CD4-positive, alpha-beta memory T cell (primary cell): Measurements from ENCODE around the gene MAP2K3. TPM values are rescaled to one million over a fixed set of nuclear protein-coding genes. Genes with fewer than 3 reads are reported as not detected.
"Not testable (repeated sequence)": the region's sequence is repeated elsewhere in the genome, so short reads cannot be mapped to it uniquely, and the experiment has no call there.

Source experiments
- CTCF ChIA-PET: fragments of 350-600 bp; sonication (Branson Sonifier 250); formaldehyde crosslinking; loops from one replicate; lab custom pipeline; 2021; ENCODE audit warnings: inconsistent platforms; ENCODE audit not compliant: partially characterized antibody; lab: Charles Lee
- POLR2A ChIA-PET: fragments of 350-600 bp; sonication (Branson Sonifier 250); formaldehyde crosslinking; loops from one replicate; lab custom pipeline; 2021; ENCODE audit not compliant: partially characterized antibody; lab: Charles Lee
- DNase-seq, 5 donors: peaks; one replicate each; pipeline versions ENCODE4 v3.0.0 to v3.0.0-alpha.2; 2020 to 2022; ENCODE audit warnings: mixed read lengths in 1 of 5
- H3K27ac ChIP-seq: one replicate; pipeline ENCODE4 v1.7.0; 2013; ENCODE audit warnings: low read depth, low read length
- H3K27me3 ChIP-seq: 2 replicates; pipeline ENCODE4 v1.7.0; 2013; ENCODE audit warnings: mild to moderate bottlenecking, low read length, moderate library complexity; ENCODE audit not compliant: insufficient read depth
- H3K36me3 ChIP-seq: 2 replicates; pipeline ENCODE4 v1.7.0; 2013; ENCODE audit warnings: mild to moderate bottlenecking, low read length, moderate library complexity; ENCODE audit not compliant: insufficient read depth
- H3K4me1 ChIP-seq: 2 replicates; pipeline ENCODE4 v1.7.0; 2013; ENCODE audit warnings: mild to moderate bottlenecking, low read length, moderate library complexity; ENCODE audit not compliant: insufficient read depth
- H3K4me3 ChIP-seq, 2 donors: one replicate each; pipeline ENCODE4 v1.7.0; 2013; ENCODE audit warnings: low read length in 2 of 2, mild to moderate bottlenecking in 1 of 2
- H3K9me3 ChIP-seq, 2 donors: one replicate each; pipeline ENCODE4 v1.7.0; 2013; ENCODE audit warnings: low read length in 2 of 2, control low read depth in 1 of 2; ENCODE audit not compliant: control insufficient read depth in 1 of 2
- H3K27ac Mint-ChIP-seq, 7 donors: one replicate each; pipeline ENCODE4 v1.8.0; 2020 to 2021; ENCODE audit warnings: mixed read lengths in 7 of 7, mild to moderate bottlenecking in 6 of 7, inconsistent platforms in 3 of 7, moderate library complexity in 3 of 7
- H3K27me3 Mint-ChIP-seq, 2 donors: one replicate each; pipeline ENCODE4 v1.8.0; 2020 to 2021; ENCODE audit warnings: mixed read lengths in 2 of 2
- H3K36me3 Mint-ChIP-seq, 2 donors: one replicate each; pipeline ENCODE4 v1.8.0; 2020 to 2021; ENCODE audit warnings: mixed read lengths in 2 of 2, inconsistent platforms in 1 of 2, mild to moderate bottlenecking in 1 of 2
- H3K4me1 Mint-ChIP-seq, 4 donors: one replicate each; pipeline ENCODE4 v1.8.0; 2020 to 2021; ENCODE audit warnings: mixed read lengths in 4 of 4, mild to moderate bottlenecking in 1 of 4
- H3K4me3 Mint-ChIP-seq, 8 donors: one replicate each; pipeline ENCODE4 v1.8.0; 2020 to 2021; ENCODE audit warnings: mixed read lengths in 8 of 8, mild to moderate bottlenecking in 7 of 8, moderate library complexity in 6 of 8, inconsistent platforms in 3 of 8
- H3K9me3 Mint-ChIP-seq, 8 donors: one replicate each; pipeline ENCODE4 v1.8.0; 2020 to 2021; ENCODE audit warnings: mixed read lengths in 8 of 8, mild to moderate bottlenecking in 5 of 8, inconsistent platforms in 3 of 8, moderate library complexity in 1 of 8
- intact Hi-C: fragments of 100-400 bp; cut with micrococcal nuclease; formaldehyde crosslinking; loops from one replicate; pipeline ENCODE4 v1.15.1; 2023
- polyA plus RNA-seq, 2 donors: library from polyadenylated mRNA; unstranded; fragments of 300-500 nt; fragmentation: Illumina TruSeq; gene quantifications; one replicate each; pipeline ENCODE4 v1.2.3, GENCODE V29; 2021
- total RNA-seq, 2 experiments: library from RNA; stranded (reverse); gene quantifications; one replicate each; pipeline ENCODE4 v1.2.3, GENCODE V29; 2021

MAP2K3 gene
- total and polyA plus RNA-seq, 4 experiments from 2014 or later = 48.5 to 88.9 (median 57.9) TPM

GRCh38 chr17:21336541-21337294 is 52.2 kb downstream of the MAP2K3 start:
- H3K27me3 Mint-ChIP-seq, H3K4me3 ChIP-seq, intact Hi-C loops, H3K27ac ChIP-seq, H3K9me3 ChIP-seq, POLR2A ChIA-PET, H3K36me3 ChIP-seq, H3K27me3 ChIP-seq, H3K9me3 Mint-ChIP-seq, H3K4me3 Mint-ChIP-seq, H3K36me3 Mint-ChIP-seq, H3K27ac Mint-ChIP-seq, H3K4me1 ChIP-seq, DNase-seq, CTCF ChIA-PET, H3K4me1 Mint-ChIP-seq: not testable (repeated sequence)

- H3K4me1 Mint-ChIP-seq, intact Hi-C loops, DNase-seq, H3K4me3 ChIP-seq, H3K36me3 Mint-ChIP-seq, H3K4me1 ChIP-seq, H3K27me3 Mint-ChIP-seq, H3K27ac ChIP-seq, POLR2A ChIA-PET, H3K4me3 Mint-ChIP-seq, CTCF ChIA-PET, H3K27ac Mint-ChIP-seq, H3K36me3 ChIP-seq, H3K9me3 ChIP-seq, H3K27me3 ChIP-seq, H3K9me3 Mint-ChIP-seq: not testable (repeated sequence)
Observed at GRCh38 chr17:21337981-21338625, 53.6 kb downstream of the MAP2K3 start.

- Mint-ChIP-seq H3K4me3 (no peak overlapping the region), H3K9me3 (peaks cover 0 to 3% (median 0%) of the 10 kb centered on the region in 8 donors), H3K4me1 (no peaks in the 10 kb centered on the region), H3K27ac (no peak overlapping the region), H3K36me3 (no peaks in the 10 kb centered on the region), H3K27me3 (no peaks in the 10 kb centered on the region)
- CTCF ChIA-PET = no interaction called here
- H3K27me3 ChIP-seq = no peaks in the 10 kb centered on the region
- intact Hi-C loops = no loop called here
- no peaks in the 10 kb centered on the region for H3K36me3 ChIP-seq
- no peaks in the 10 kb centered on the region for H3K4me1 ChIP-seq
- no peaks in the 10 kb centered on the region for H3K9me3 ChIP-seq
- POLR2A ChIA-PET = no interaction called here
- H3K4me3 ChIP-seq = no peak overlapping the region
- DNase-seq = no peak
- H3K27ac ChIP-seq = no peak overlapping the region
Observed at GRCh38 chr17:21339011-21339410, 54.5 kb downstream of the MAP2K3 start.

- H3K36me3 Mint-ChIP-seq, H3K27me3 Mint-ChIP-seq, DNase-seq, H3K27me3 ChIP-seq, H3K27ac Mint-ChIP-seq, H3K27ac ChIP-seq, H3K4me3 ChIP-seq, H3K4me3 Mint-ChIP-seq, H3K4me1 Mint-ChIP-seq, intact Hi-C loops, POLR2A ChIA-PET, H3K4me1 ChIP-seq, H3K9me3 ChIP-seq, H3K9me3 Mint-ChIP-seq, CTCF ChIA-PET, H3K36me3 ChIP-seq: not testable (repeated sequence)
Observed at GRCh38 chr17:21339571-21339970, 55.1 kb downstream of the MAP2K3 start.

GRCh38 chr17:21340407-21340806 is 55.9 kb downstream of the MAP2K3 start:
- H3K9me3 Mint-ChIP-seq, H3K4me3 Mint-ChIP-seq, H3K4me1 ChIP-seq, H3K27ac Mint-ChIP-seq, H3K4me3 ChIP-seq, H3K36me3 ChIP-seq, H3K9me3 ChIP-seq, H3K27me3 Mint-ChIP-seq, POLR2A ChIA-PET, H3K36me3 Mint-ChIP-seq, DNase-seq, H3K4me1 Mint-ChIP-seq, CTCF ChIA-PET, H3K27ac ChIP-seq, intact Hi-C loops, H3K27me3 ChIP-seq: not testable (repeated sequence)

- H3K36me3 ChIP-seq, H3K27me3 ChIP-seq, H3K36me3 Mint-ChIP-seq, H3K27me3 Mint-ChIP-seq, DNase-seq, H3K4me3 ChIP-seq, H3K9me3 Mint-ChIP-seq, H3K4me1 Mint-ChIP-seq, H3K4me1 ChIP-seq, POLR2A ChIA-PET, CTCF ChIA-PET, H3K9me3 ChIP-seq, H3K27ac ChIP-seq, H3K4me3 Mint-ChIP-seq, intact Hi-C loops, H3K27ac Mint-ChIP-seq: not testable (repeated sequence)
Observed at GRCh38 chr17:21341279-21341678, 56.8 kb downstream of the MAP2K3 start.

- H3K36me3 ChIP-seq, DNase-seq, H3K27me3 Mint-ChIP-seq, H3K9me3 Mint-ChIP-seq, POLR2A ChIA-PET, H3K4me1 ChIP-seq, H3K4me1 Mint-ChIP-seq, H3K27me3 ChIP-seq, H3K4me3 Mint-ChIP-seq, H3K36me3 Mint-ChIP-seq, H3K9me3 ChIP-seq, CTCF ChIA-PET, H3K4me3 ChIP-seq, intact Hi-C loops, H3K27ac ChIP-seq, H3K27ac Mint-ChIP-seq: not testable (repeated sequence)
Observed at GRCh38 chr17:21341925-21342540, 57.5 kb downstream of the MAP2K3 start.
